GM18907 (cell line): ENCODE data around the gene DISP1.

Experiments used
- ATAC-seq: cut with Tn5 transposase; IDR thresholded peaks from one replicate; pipeline ENCODE4 v1.9.1; 2021; ENCODE audit warnings: mild to moderate bottlenecking, moderate library complexity; ENCODE audit not compliant: unreplicated experiment

DISP1 gene, protein sequence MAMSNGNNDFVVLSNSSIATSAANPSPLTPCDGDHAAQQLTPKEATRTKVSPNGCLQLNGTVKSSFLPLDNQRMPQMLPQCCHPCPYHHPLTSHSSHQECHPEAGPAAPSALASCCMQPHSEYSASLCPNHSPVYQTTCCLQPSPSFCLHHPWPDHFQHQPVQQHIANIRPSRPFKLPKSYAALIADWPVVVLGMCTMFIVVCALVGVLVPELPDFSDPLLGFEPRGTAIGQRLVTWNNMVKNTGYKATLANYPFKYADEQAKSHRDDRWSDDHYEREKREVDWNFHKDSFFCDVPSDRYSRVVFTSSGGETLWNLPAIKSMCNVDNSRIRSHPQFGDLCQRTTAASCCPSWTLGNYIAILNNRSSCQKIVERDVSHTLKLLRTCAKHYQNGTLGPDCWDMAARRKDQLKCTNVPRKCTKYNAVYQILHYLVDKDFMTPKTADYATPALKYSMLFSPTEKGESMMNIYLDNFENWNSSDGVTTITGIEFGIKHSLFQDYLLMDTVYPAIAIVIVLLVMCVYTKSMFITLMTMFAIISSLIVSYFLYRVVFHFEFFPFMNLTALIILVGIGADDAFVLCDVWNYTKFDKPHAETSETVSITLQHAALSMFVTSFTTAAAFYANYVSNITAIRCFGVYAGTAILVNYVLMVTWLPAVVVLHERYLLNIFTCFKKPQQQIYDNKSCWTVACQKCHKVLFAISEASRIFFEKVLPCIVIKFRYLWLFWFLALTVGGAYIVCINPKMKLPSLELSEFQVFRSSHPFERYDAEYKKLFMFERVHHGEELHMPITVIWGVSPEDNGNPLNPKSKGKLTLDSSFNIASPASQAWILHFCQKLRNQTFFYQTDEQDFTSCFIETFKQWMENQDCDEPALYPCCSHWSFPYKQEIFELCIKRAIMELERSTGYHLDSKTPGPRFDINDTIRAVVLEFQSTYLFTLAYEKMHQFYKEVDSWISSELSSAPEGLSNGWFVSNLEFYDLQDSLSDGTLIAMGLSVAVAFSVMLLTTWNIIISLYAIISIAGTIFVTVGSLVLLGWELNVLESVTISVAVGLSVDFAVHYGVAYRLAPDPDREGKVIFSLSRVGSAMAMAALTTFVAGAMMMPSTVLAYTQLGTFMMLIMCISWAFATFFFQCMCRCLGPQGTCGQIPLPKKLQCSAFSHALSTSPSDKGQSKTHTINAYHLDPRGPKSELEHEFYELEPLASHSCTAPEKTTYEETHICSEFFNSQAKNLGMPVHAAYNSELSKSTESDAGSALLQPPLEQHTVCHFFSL (N-terminal part only)

DNA sequence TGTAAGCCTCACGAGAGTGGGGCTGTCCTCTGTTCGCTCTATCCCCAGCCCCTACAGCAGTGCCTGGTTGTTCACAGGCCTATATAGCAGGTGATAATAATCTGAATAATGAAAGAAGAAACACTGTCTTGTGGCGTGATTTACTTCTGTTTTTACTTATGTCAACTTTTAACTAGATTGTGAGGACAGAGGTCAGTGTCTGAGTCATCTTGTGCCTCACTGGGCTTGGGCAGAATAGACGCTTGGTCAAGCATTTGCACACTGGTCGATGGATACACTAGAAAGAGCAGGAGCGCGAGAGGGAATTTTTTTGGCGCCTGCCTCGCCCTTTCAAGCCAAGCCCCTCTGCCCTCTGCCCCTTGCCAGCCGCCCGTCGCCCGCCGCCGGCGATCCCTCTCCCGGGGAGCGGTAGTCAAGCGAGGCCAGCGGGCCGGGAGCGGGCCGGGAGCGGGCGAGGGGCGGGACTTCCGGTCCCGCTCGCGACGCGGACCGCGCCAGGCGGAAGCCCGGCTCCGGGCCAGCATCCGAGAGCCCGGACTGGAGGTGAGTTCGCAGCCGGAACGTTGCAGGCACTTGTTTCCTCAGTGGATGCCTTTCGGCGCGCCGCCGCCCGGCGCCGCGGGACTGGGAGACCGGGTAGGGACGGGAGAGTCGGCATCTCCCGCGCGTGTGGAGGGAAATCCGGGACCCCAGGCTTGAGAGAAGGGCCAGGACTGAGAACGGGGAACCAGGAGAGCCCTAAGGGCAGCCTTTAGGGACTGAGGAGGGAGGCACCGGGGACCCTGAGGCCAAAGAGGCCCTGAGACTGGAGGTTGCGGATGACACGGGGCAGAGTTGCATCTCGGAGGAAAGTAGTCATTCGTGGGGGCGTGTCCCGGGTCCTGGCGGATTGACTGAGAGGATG is at the start of gene DISP1:
DISP1 (plus strand) TSS at position 504 of the 904 bp plus-strand sequence. CDS start 127,785 bp downstream, outside the sequence.
- peak; percentile 91 for ATAC-seq

DNA sequence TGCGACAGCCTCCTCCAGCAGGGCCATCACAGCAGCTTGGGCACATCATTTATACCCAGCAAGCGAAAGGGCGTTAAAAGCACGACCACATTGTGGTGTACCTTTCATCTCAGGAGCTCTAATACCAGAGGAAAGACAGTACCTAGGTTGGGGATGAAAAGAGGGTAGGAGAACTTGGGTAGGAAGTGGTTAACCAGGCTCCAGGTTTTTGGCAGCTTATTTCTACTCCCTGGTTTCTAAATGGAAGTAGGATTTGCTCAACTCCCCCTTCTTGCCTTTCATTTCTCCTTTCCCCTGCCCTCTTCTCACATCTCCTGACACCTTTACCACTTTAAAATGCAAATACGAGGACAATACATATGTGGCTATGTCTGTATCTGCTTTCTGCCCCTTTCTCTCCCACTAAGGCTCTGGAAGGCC is 47.7 kb upstream of the DISP1 start:
- no peak for ATAC-seq

DNA sequence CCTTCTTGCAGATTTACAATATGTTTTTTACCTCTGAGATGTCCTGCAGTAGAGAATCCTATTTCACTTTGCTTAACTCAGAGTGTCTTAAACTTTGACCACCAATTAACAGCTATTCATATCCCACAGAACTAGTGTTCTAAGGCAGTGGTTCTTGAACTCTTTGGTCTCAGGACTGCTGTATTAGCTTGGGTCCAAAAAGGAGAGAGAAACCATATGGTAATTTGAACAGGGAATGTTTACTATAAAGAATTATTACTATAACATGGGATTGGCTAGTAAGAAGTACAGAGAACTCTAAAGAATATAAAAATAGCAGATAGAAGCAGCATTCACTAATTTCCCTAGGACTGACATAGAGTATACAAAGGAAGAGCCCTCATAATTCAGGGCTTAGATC is 46.2 kb upstream of the DISP1 start:
- ATAC-seq: no peak

DNA sequence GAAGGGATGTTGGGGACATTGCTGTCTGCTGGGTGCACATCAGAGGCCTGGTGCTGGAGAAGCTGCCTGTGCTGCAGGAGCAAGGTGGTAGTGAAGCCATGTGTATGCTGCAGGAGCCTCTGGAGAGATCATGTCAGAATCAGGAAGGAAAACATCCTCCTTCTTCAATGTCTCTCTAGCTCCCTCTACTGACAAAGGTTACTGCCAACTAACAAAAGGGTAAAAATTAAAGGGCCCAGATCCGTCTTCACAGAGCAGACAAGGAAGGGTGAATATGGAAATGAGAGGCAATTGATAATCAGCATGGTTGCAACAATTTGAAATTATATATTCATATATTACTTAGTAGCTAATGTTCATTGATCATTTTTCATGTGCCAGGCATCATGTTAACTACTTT is 45.7 kb upstream of the DISP1 start:
- ATAC-seq: no peak

DNA sequence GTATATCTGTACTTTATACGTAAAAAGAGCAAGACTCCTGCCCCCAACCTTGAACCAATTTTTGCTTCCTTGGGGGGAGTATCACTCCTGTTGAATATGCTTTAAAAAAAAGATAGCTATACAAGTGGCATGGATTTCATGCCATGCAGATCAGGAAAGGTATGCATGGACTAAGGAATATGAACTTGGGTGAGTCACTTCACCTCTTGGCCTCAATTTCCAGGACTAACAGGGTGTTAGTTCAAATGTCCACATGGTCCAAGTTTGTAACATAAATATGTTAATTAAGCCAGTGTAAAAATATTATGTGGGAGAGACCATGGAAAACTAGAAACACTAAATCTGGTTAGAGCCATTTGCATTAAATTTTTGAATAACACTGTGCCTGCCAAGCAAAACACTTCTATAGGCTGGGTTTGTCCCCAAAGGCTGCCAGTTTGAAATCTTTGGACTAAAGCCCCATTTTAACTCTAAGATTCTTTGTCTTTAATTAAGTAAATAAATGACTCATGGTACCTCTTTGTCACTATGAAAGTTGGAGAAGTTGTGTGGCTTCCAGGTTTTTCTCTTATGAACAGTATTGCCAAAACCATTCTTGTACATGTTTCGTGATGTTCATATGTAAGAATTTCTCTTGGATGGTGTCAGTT is 44.7 kb upstream of the DISP1 start:
- no peak for ATAC-seq

DNA sequence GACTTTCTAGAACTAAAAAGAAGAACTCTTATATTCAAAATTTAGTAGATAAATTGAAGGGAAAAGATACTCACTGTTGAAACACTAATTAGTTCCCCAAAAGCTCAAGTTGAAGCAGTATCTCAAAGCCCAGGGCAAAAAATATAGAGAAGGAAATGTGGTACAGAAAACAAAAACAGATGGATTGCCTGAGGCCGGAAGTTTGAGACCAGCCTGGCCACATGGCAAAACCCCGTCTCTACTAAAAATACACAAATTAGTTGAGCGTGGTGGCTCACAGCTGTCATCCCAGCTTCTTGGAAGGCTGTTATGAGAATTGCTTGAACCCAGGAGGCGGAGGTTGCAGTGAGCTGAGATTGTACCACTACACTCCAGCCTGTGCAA is 41.9 kb upstream of the DISP1 start:
- ATAC-seq: peak; percentile 92

DNA sequence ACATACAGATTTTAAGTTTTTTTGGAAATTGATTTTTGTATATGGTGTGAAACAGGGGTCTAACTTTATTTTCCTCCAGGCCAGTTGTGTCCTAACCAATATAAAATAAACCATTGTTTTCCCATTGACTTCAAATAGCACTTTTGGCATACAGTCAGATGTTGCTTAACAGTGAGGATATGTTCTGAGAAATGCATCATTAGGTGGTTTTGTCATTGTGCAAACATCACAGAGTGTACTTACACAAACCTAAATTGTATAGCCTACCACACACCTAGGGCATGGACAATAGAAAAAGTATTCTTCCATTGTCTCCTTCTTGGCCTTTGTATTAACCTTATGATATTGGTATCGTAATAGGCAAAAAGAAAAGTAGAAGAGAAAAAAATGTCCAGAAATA is 37.4 kb upstream of the DISP1 start:
- ATAC-seq: no peak

DNA sequence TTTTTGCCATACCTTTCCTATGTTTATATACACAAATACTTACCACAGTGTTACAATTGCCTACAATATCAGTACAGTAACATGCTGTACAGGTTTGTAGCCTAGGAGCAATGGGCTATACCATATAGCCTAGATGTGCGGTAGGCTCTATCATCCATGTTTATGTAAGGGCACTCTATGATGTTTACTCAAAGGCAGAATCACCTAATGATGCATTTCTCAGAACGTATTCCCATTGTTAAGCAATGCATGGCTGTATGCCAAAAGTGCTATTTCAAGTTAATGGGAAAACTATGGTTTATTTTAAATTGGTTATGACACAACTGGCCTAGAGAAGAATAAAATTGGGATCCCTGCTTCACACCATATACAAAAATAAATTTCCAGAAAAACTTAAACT is 36.9 kb upstream of the DISP1 start:
- ATAC-seq: no peak

DNA sequence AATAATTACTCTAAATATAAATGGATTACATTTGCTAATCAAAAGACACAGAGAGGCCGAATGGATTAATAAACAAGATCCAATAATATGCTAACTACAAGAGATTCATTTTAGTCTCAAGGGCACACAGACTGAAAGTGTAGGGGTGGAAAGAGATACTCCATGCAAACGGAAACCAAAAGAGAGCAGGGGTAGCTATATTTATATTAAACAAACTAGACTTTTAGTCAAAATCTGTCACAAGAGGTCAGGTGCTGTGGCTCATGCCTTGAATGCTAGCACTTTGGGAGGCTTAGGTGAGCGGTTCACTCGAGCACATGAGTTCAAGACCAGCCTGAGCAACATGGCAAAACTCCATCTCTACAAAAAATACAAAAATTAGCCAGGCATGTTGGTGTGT is 33.6 kb upstream of the DISP1 start:
- ATAC-seq: no peak

DNA sequence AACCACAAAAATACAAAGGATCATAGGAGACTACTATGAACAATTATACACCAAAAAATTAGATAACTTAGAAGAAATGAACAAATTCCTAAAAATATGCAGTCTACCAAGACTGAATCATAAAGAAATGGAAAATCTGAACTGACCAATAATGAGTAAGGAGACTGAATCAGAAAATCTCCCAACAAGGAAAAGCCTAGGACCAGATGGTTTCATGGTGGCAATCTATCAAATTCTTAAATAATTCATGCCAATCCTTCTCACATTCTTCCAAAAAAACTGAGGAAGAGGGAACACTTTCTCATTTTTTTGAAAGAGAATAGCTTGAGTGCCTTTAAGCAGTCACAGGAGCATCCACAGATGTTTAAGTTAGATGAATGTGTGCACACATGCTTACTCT is 31.8 kb upstream of the DISP1 start:
- ATAC-seq: no peak

DNA sequence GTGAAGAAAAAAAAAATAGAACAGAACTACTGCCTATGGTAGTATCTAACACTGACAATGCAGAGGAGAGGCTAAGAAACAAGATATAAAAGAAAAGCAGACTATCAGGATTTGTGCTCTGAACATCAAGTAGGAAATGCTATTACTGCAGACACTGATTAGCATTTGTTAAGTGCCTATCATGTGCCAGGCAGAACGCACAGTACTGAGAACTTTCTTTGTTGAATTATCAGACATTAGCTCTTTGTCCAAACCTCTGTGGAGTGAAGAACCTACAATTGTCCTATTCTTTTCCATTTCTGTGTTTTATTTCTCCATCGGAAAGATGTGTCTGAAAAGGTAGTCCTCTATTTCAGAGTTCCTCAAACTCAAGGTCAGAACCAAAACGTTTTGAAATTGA is 30.5 kb upstream of the DISP1 start:
- ATAC-seq: no peak

DNA sequence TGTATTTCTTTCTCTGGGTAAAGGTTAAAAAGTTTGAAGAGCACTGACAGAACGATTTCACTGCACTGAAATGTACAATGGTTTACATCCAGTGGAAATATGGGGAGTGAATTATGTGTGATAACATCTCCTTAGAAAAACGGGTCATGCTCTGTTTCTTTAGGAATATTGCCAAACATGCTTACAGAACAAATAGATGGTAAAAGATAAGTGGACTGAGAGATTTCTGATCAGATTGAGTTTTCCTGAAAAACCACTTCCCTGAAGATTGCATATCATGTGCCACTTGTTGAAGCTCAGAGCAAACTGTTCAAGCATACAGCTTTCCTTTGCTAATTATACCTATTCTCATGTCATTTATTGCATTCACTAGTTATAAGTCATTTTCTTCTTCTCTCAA is 29.9 kb upstream of the DISP1 start:
- no peak for ATAC-seq

DNA sequence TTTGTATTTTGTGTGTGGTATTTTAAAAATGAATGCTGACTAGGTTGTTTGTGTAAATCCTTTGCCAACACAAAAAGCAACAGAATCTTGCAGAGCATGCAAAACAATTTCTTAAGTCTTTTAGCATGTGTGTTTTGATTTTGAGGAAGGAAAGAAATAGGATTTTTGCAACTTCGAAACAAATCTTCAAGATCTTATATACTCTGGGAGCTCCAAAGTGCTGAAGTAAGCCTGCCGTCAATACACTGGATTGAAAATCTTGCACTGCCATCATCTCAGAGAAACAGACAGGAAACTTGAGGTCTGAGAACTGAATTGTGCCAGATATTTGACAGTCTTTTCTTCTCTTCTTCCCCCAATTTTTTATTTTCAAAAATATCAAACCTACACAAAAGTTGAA is 29.3 kb upstream of the DISP1 start:
- ATAC-seq: no peak

DNA sequence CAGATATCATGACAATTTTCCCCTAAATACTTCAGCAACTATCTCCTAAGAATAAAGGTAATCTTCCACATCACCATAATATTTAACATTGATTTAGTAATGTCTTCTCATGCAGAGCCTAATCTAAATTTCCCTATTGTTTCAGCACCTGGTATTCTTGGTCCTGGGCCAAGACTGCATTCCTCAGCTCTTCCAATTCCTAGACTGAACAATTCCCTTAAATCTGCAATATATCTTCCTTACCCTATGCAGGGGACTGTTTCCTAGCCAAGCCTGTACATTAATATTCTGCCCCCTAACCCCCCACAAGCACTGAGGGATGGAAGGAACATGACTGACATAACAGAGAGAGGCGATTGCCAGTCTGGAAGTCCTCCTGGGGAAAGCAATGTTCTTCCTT is 28.7 kb upstream of the DISP1 start:
- ATAC-seq: no peak

DNA sequence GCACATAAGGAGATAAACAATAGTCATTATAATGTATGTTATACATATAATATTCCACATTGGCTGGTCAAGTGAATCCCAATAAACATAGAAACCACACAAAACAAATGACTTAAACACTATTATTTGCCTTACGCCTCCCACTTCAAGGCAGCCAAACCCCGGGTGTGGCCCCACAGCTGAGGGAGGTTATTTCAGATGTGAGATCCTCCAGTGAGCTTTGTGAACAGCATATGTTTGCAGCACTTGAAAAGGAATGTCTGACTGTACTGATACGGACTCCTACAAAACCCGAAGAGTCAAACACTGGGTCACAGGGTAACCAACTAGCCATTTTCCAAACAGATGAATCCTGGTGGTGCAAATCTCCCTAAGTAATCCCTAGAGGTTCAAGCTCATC is 27.1 kb upstream of the DISP1 start:
- ATAC-seq: no peak

DNA sequence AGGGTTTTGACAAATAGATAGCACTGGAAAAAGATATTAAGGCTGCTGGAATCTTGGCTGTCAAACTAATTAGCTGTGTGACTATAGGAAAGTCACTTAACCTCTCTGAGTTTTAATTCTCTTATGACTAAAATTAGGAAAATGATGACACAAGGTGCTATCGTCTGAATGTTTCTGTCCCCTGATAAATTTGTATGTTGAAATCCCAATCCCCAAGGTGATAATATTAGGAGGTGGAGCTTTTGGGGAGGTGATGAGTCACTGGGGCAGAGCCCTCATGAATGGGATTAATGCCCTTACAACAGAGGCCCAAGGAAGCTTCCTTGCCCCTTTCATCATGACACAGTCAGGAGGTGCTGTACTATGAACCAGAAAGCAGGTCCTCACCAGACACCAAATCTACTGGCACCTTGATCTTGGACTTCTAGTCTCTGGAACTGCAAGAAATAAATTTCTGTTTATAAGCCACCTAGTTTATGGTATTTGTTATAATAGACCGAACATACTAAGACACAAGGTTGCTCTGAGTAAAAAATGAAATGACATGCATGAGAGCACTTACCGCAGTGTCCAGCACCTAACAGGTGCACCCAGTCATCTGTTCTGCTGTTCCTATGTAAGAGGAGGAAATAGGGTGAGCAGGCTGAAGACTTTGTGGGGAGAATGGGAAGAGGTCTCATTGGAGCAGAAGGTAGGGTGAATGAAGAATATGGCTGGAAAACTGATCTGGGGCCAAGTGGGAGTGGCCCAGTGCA is 26.3 kb upstream of the DISP1 start:
- ATAC-seq: no peak

DNA sequence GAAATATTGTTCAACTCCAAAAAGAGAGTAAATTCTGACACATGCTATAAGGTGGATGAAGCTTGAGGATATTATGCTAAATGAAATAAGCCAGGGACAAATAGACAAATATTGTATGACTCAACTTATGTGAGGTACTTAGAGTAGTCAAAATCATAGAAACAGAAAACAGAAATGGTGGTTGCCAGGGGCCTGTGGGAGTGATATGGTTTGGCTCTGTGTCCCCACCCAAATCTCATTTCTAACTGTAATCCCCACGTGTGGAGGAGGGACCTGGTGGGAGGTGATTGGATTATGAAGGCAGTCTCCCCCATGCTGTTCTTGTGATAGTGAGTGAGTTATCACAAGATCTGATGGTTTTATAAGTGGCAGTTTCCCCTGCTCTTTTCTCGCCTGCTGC is 24.7 kb upstream of the DISP1 start:
- no peak for ATAC-seq

DNA sequence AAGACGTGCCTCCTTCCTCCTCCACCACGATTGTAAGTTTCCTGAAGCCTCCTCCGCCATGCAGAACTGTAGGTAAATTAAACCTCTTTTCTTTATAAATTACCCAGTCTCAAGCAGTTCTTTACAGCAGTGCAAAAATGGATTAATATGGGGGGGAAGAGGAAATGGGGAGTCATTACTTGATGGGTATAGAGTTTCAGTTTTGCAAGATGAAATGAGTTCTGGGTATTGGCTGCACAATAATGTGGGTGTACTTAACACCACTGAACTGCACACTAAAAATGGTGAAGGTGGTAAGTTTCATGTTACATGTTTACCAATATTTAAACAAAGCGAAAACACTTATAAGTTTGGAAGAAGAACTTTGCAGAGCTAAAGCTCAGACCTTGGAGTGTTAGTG is 24.3 kb upstream of the DISP1 start:
- peak; percentile 41 for ATAC-seq
